MV-4-11 (cell line): ENCODE results near the gene EP400.
A peak's percentile ranks its signal among the peaks of the same experiment; 100 is the strongest.
"Not testable (repeated sequence)": the region's sequence is repeated elsewhere in the genome, so short reads cannot be mapped to it uniquely, and the experiment has no call there.

Experiments used
- DNase-seq: peaks from one replicate; lab custom pipeline; 2025; lab: John Stamatoyannopoulos, UW

EP400 gene

DNA sequence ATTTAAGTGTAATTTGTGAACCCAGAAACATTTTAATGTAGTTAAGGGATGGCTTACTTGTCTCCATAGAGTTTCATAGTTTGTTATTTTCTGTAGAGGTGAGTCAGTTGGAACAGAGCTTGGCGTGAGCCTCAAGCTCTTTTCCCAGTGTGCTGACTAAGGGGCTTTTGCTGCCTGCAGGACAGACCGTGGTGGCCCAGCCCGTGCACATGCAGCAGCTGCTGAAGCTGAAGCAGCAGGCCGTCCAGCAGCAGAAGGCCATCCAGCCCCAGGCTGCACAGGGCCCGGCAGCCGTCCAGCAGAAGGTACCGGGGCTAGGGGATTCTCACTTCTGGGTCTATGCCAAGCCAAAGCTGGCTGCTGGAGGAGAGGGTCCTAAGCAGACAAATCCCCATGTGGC lies 117.4 kb downstream of the EP400 start:
- no peak for DNase-seq

DNA sequence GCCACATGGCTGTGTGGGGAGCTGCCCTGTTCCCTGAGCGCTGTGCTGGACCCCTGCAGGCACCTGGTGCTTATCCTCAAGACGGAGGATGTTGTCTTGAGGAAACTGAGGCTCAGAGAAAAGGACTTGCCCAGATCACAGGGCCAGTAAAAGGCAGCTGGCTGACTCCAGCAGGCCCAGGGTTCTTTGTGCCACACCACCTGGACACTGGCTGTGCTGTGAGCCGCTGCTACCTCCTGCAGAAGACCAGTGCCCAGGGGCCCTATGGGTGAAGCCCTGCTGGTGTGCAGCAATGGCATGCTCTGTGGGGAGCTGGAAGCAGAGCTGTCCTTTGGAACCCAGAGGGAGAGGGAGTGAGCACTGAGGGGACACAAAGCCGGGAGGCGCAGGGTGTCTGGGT lies 118.5 kb downstream of the EP400 start:
- no peak for DNase-seq

GRCh38 chr12:132069336-132069985 lies 119.7 kb downstream of the EP400 start:
- DNase-seq = no peak

DNA sequence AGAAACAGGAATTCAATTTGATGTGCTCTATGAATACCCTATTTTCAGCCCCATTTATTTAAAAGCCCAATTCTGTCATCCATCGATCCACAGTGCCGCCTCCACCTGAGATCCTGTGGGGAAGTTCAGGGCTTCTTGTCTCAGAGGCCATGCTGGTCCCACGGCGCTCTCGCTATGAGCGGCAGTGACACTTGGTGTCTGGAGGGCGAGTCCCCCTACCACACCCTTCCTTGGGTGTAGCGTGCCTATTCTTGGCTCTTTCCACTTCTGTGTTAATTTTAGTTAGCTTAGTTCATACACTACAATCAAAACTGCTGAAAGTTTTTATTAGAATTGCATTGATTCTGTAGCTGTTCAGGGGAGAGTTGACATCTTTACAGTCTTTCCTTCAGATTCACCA lies 120.6 kb downstream of the EP400 start:
- no peak for DNase-seq

DNA sequence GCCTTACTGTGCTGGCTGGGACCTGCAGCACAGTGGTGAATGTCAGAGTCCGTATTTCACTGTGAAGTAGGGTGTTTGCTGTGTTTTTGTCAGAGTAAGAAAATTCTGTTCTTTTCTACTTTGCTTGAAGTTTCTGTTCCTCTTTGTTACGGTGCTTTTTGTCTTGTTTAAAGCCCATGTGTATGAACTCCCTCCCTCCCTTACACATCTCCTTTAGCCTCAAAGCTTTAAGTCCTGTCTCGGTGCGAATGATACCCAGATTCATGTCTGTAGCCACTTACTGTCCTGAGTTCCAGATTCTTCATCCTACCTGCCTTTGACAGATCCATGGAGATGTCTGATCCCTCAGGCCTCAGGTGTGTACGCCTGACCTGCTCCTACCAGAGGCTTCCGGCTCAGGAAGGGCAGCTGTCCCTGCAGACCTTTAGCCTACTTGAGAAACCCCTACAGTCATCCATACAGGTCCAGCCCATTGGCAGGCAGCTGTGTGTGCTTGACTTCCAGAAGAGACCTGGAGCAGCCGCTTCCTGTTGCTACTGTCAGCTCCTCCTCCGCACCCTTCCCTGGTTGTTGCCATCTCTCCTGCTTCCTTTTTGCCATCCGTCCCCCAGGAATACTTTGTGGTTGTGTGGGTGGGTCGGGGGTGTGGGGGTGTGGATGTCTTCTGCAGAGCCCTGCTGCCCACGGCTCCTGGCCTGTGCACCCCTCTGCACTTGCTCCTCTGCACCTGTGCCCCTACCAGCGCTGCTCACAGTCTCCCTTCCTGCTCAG lies 121.5 kb downstream of the EP400 start:
- peak; percentile 80 for DNase-seq

GRCh38 chr12:132071830-132072384 lies 122.2 kb downstream of the EP400 start:
- no peak for DNase-seq

GRCh38 chr12:132074216-132074615 lies 124.5 kb downstream of the EP400 start:
- no peak for DNase-seq

- DNase-seq = no peak
Measured at GRCh38 chr12:132075026-132075713, 125.4 kb downstream of the EP400 start.

GRCh38 chr12:132075714-132076553 lies 126.2 kb downstream of the EP400 start:
- DNase-seq = no peak

DNA sequence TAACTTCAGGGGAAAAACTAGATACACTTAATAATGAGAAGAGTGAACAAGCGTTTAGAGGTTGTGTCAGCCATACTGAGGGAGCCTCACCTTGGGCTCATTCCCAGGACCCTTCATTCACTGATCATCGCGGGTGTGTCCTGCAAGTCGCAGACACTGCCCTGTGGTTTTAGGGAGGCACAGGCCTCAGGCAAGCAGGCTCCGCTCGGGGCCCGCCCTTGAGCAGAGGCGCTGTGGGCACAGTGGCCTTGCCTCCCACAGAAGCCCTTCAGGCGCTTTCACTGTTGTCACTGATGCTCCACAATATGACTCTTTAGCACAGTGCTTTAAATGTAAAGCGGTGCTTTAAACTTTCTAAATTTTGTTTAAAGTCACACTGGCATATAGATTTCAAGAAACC lies 127.0 kb downstream of the EP400 start:
- no peak for DNase-seq

- no peak for DNase-seq
Measured at GRCh38 chr12:132077322-132078100, 127.8 kb downstream of the EP400 start.

GRCh38 chr12:132078190-132078589 lies 128.4 kb downstream of the EP400 start:
- DNase-seq = no peak

DNA sequence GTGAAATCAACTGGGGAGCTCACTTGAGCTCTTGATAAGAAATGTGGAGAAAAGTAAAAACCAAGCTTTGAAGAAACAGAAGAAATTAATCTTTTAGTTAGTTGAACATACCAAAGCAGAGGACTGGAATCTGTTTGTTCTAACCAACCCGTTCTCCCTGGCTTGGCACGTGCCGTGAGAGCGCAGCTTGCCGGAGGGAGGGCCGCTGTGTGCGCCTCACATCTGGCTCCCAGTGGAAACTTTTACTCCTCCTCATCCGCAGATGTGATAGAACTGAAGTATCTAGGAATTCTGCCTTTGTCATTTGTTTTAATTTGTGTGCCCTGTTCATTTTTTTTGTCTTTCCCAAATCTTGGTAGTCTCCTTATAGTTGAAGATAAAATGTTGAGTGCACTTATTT lies 129.5 kb downstream of the EP400 start:
- DNase-seq = no peak

DNA sequence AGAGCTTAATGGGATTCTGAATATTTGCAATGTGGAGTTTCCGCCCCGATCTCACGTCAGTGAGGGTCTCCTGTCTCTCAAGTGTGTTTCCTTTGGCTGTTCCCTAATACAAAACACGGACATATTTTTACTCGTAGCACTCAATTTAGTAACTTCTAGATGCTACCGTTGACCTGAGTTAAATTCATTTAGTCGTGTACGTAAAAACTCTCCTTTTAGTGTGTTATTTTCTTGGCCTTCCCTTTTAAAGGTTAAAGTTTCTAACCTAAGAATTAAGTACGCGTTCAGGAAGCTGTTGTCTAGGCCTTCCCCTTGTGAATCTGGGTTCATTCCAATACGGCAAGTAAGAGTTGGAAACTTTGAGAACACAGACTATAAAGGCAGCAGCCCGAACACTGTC lies 130.0 kb downstream of the EP400 start:
- DNase-seq = no peak

- not testable (repeated sequence) for DNase-seq
Measured at GRCh38 chr12:132080515-132080914, 130.8 kb downstream of the EP400 start.

DNA sequence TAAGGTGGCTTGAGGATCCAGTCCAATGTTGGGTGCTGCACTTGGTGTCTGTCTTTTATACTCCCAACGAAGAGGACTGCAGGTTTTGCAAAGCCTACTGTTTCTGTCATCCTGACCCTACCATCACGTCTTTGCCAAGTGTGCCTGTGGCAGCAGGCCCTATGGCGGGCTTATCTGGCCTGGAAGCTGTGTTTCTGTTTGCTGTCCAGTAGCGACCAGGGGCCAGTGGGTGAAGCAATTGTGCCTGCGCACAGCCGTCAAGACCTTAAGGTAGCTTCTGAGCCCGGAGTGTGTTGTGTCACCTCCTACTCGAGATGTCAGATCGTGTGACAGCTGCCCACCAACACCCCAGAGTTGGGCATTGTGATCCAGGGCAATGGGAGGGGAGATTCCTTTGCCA lies 131.7 kb downstream of the EP400 start:
- DNase-seq = no peak

DNA sequence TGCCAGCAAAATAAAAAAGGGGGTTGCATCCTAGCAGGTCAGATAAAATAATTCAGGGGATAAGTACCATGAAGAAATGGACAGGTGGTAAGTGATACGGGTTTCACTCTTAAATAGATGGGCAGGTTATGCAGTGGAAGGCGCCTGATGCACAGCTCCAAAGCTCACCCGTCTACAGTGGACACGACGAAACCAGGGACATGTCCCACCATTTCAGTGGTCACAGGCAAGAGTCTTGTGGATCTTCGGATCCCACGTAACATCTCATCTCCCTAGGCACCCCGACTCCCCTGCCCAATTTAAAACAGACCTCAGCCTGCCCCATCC lies 133.8 kb downstream of the EP400 start:
- no peak for DNase-seq

DNA sequence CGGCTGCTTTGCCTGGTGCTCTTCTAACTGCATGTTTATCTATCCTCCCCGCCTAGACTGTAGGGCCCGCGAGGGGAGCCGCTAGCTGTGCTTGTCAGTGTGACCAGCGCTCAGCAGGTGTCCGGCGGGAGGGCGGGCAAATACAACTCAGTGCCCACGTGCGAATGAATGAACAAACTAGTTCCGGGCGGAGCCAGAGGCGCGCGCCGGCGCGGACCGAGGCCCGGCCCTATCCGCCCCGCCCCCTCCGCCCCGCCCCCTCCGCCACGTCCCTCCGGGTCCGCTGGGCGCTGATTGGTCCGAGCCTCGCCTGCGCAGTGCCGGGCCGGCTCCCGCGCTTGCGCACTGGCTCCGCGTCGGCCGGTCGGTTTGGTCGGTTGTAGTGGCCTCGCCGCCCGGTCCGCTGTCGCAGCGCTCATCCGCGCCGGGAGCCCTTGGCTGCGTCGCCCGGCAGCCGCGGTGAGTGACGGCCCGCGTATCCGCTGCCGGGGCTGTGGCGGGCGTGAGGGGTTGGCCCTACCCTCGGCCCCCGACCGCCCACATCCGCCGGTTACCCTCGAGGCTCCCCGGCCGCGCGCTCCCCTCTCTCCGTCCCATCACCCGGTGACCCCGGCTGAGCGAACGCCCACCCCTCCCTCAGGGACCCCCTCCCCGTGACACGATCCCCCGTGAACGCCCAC lies 134.3 kb downstream of the EP400 start:
- peak; percentile 87 for DNase-seq

DNA sequence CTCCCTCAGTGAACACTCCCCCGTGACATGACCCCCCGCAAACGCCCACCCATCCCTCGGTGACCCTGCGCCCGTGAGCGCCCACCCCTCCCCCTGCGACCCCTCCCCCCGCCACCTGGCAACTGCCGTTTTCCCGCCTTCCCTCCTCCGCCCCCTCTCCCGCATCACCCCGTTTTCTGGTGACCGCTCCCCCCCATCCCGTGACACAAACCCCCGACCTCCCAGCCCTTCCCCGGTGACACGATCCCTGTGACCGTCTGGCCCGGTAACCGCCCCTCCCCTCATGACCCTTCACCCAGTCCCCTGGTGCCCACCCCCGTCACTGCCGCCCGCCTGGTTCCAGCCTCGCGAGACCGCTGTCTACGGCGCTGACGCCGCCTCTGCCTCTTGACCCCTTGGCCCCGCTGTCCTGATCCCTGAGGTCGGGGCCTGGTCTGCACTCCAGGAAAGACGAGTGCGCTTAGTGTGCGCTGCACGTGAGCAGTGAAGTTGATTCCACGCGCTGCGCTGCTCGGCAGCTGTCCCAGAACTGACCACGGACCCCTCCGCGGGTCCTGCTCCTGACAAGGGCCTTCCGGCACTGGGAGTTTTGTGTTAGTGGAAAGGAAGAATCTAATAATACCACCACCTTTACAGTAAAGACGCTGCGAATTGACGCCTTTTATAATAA lies 135.0 kb downstream of the EP400 start:
- peak; percentile 68 for DNase-seq

GRCh38 chr12:132085291-132085635 lies 135.5 kb downstream of the EP400 start:
- DNase-seq = no peak
